ENCODE data around the gene RAB1A.

GRCh38 chr2:65120990-65121693 lies 8.8 kb downstream of the RAB1A start:
- TF ChIP-seq POLR2A (IDR thresholded peaks at IDR 0.05) = no peak
- no peak for TF ChIP-seq CTCF (IDR thresholded peaks at IDR 0.05)

All from uterus (tissue), 2 donors.